H1 (cell line): ENCODE results near the gene INSM2. TPM values are rescaled to one million over a fixed set of nuclear protein-coding genes. Genes with fewer than 3 reads are reported as not detected.

ENCODE experiments used
- CTCF ChIA-PET: fragments of 300-600 bp; sonication (Branson Sonifier 250); formaldehyde crosslinking; loops from one replicate; lab custom pipeline; 2021; ENCODE audit not compliant: partially characterized antibody; lab: Charles Lee
- POLR2A ChIA-PET: fragments of 300-600 bp; sonication (Branson Sonifier 250); formaldehyde crosslinking; loops from one replicate; lab custom pipeline; 2021; ENCODE audit warnings: inconsistent platforms; ENCODE audit not compliant: partially characterized antibody; lab: Charles Lee
- DNase-seq, 2 experiments: peaks; one replicate each; pipeline versions ENCODE4 v3.0.0 to v3.0.0-alpha.2; 2010 to 2022; ENCODE audit warnings: low spot score in 2 of 2, low read depth in 1 of 2, mixed read lengths in 1 of 2
- FAIRE-seq: peaks from 2 replicates; lab custom pipeline; 2011; peaks lifted over from hg19 to GRCh38; lab: Jason Lieb, UNC
- H2AFZ ChIP-seq: 2 replicates; pipeline ENCODE4 v1.8.1; 2012; ENCODE audit warnings: low read length, inconsistent platforms
- H2AK5ac ChIP-seq: 2 replicates; pipeline ENCODE4 v1.6.1; 2013; ENCODE audit warnings: low read depth, low read length
- H2BK120ac ChIP-seq: replicated peaks from 2 replicates; pipeline ENCODE3; 2013; ENCODE audit warnings: low read depth, low read length, inconsistent platforms
- H2BK12ac ChIP-seq: 2 replicates; pipeline ENCODE4 v1.6.1; 2013; ENCODE audit warnings: low read depth, low read length
- H2BK15ac ChIP-seq: 2 replicates; pipeline ENCODE4 v1.6.1; 2013; ENCODE audit warnings: low read length
- H2BK20ac ChIP-seq: 2 replicates; pipeline ENCODE4 v1.6.1; 2013; ENCODE audit warnings: low read length
- H2BK5ac ChIP-seq: 2 replicates; pipeline ENCODE4 v1.6.1; 2013; ENCODE audit warnings: low read depth, low read length
- H3K14ac ChIP-seq: 2 replicates; pipeline ENCODE4 v1.6.1; 2013; ENCODE audit warnings: inconsistent platforms; ENCODE audit not compliant: insufficient read length
- H3K18ac ChIP-seq: 2 replicates; pipeline ENCODE4 v1.6.1; 2013; ENCODE audit warnings: low read length; ENCODE audit errors: extremely low read depth
- H3K23ac ChIP-seq: 2 replicates; pipeline ENCODE4 v1.6.1; 2013; ENCODE audit warnings: inconsistent platforms; ENCODE audit not compliant: insufficient read length
- H3K23me2 ChIP-seq: 2 replicates; pipeline ENCODE4 v1.6.1; 2013; ENCODE audit warnings: low read depth, low read length
- H3K27ac ChIP-seq: 2 replicates; pipeline ENCODE4 v1.6.1; 2011; ENCODE audit warnings: low read depth, low read length, inconsistent platforms
- H3K27me3 ChIP-seq, 4 experiments: replicated peaks in 1 of 4; 1 replicate in 1 of 4; 2 replicates in 3 of 4; pipeline versions ENCODE4 v1.6.1 to v1.8.1; 2011 to 2013; ENCODE audit warnings: low read length in 3 of 4, mild to moderate bottlenecking in 3 of 4, inconsistent platforms in 2 of 4, mixed read lengths in 2 of 4, moderate library complexity in 1 of 4; ENCODE audit not compliant: control insufficient read depth in 3 of 4, insufficient read depth in 3 of 4; ENCODE audit errors: extremely low read depth in 1 of 4
- H3K36me3 ChIP-seq, 4 experiments: 2 replicates each; pipeline versions ENCODE4 v1.6.1 to v1.8.1; 2011 to 2013; ENCODE audit warnings: mild to moderate bottlenecking in 4 of 4, low read length in 3 of 4, moderate library complexity in 2 of 4, control low read depth in 1 of 4, inconsistent platforms in 1 of 4; ENCODE audit not compliant: insufficient read depth in 4 of 4, control insufficient read depth in 2 of 4
- H3K4ac ChIP-seq: replicated peaks from 2 replicates; pipeline ENCODE3; 2013; ENCODE audit warnings: low read length, low read depth, mixed read lengths, inconsistent platforms; ENCODE audit not compliant: insufficient read length
- H3K4me1 ChIP-seq, 4 experiments: replicated peaks in 1 of 4; 1 replicate in 1 of 4; 2 replicates in 3 of 4; pipeline versions ENCODE4 v1.6.1 to v1.8.1; 2011 to 2013; ENCODE audit warnings: low read length in 3 of 4, inconsistent platforms in 2 of 4, mixed read lengths in 1 of 4; ENCODE audit not compliant: insufficient read depth in 4 of 4, control insufficient read depth in 3 of 4
- H3K4me2 ChIP-seq, 2 experiments: 2 replicates each; pipeline versions ENCODE4 v1.6.1 to v1.8.1; 2011 to 2013; ENCODE audit warnings: low read depth in 2 of 2, low read length in 2 of 2, control low read depth in 1 of 2, inconsistent platforms in 1 of 2, mild to moderate bottlenecking in 1 of 2; ENCODE audit not compliant: insufficient read depth in 1 of 2
- H3K4me3 ChIP-seq, 4 experiments: fragments of 200-600, 300-600 bp in 1 of 4; sonication (generic), shearing (Covaris generic), sonication (Bioruptor Twin) in 1 of 4; 2 replicates each; pipeline versions ENCODE4 v1.5.1 to v1.8.1; 2011 to 2016; ENCODE audit warnings: low read length in 4 of 4, low read depth in 3 of 4, control low read depth in 2 of 4, inconsistent platforms in 2 of 4, mild to moderate bottlenecking in 2 of 4, mixed read lengths in 1 of 4, moderate library complexity in 1 of 4; ENCODE audit not compliant: insufficient read depth in 2 of 4; ENCODE audit errors: extremely low read depth in 1 of 4
- H3K56ac ChIP-seq: replicated peaks from 2 replicates; pipeline ENCODE3; 2013; ENCODE audit warnings: low read depth, mild to moderate bottlenecking, mixed read lengths, low read length, inconsistent platforms; ENCODE audit not compliant: insufficient read length
- H3K79me1 ChIP-seq: 2 replicates; pipeline ENCODE4 v1.6.1; 2013; ENCODE audit warnings: low read depth, low read length, control low read depth
- H3K79me2 ChIP-seq, 2 experiments: 2 replicates each; pipeline versions ENCODE4 v1.6.1 to v1.8.1; 2012 to 2013; ENCODE audit warnings: low read length in 2 of 2, mild to moderate bottlenecking in 2 of 2, inconsistent platforms in 1 of 2; ENCODE audit not compliant: insufficient read depth in 2 of 2, control insufficient read depth in 1 of 2
- H3K9ac ChIP-seq, 4 experiments: replicated peaks in 1 of 4; 1 replicate in 1 of 4; 2 replicates in 3 of 4; pipeline versions ENCODE4 v1.6.1 to v1.8.1; 2011 to 2013; ENCODE audit warnings: low read depth in 3 of 4, low read length in 3 of 4, control low read depth in 2 of 4, mild to moderate bottlenecking in 2 of 4, moderate library complexity in 2 of 4, inconsistent platforms in 1 of 4; ENCODE audit errors: extremely low read depth in 1 of 4
- H3K9me3 ChIP-seq, 2 experiments: 2 replicates each; pipeline versions ENCODE4 v1.6.1 to v1.8.1; 2012 to 2013; ENCODE audit warnings: mild to moderate bottlenecking in 2 of 2, moderate library complexity in 2 of 2, control low read depth in 1 of 2, inconsistent platforms in 1 of 2, low read depth in 1 of 2, low read length in 1 of 2, mixed read lengths in 1 of 2; ENCODE audit not compliant: insufficient read depth in 2 of 2
- H4K20me1 ChIP-seq, 2 experiments: replicated peaks in 1 of 2; 2 replicates each; pipeline versions ENCODE3 to v1.8.1; 2011 to 2013; ENCODE audit warnings: inconsistent platforms in 2 of 2, low read length in 2 of 2, mild to moderate bottlenecking in 1 of 2; ENCODE audit not compliant: insufficient read depth in 2 of 2, control insufficient read depth in 1 of 2
- H4K5ac ChIP-seq: 2 replicates; pipeline ENCODE4 v1.6.1; 2013; ENCODE audit warnings: low read length, low read depth, mixed read lengths, inconsistent platforms; ENCODE audit not compliant: insufficient read length
- H4K8ac ChIP-seq: 2 replicates; pipeline ENCODE4 v1.8.0; 2013; ENCODE audit warnings: mild to moderate bottlenecking, moderate library complexity, low read length, inconsistent platforms; ENCODE audit not compliant: insufficient read depth; ENCODE audit errors: extremely low read depth
- H4K91ac ChIP-seq: replicated peaks from 2 replicates; pipeline ENCODE3; 2013; ENCODE audit warnings: low read length, mixed read lengths, inconsistent platforms; ENCODE audit not compliant: insufficient read length
- CBX5 ChIP-seq: fragments of 300-800, 300-1000 bp; sonication (generic); IDR thresholded peaks from 2 replicates; pipeline ENCODE4 v1.7.1; 2016; ENCODE audit warnings: antibody characterized with exemption, low read length, low read depth
- EZH2 ChIP-seq: fragments of 200-600 bp; sonication (generic); IDR thresholded peaks from 2 replicates; pipeline ENCODE4 v1.7.1; 2012; ENCODE audit warnings: low read depth, mild to moderate bottlenecking, moderate library complexity, low read length, inconsistent platforms; ENCODE audit not compliant: severe bottlenecking
- NANOG ChIP-seq: IDR thresholded peaks from 2 replicates; pipeline ENCODE4 v1.6.1; 2011; ENCODE audit warnings: low read length, low read depth, mild to moderate bottlenecking, inconsistent platforms; ENCODE audit not compliant: insufficient read depth, poor library complexity, severe bottlenecking
- POLR2A ChIP-seq, 2 experiments: IDR thresholded peaks; 1 replicate in 1 of 2; 2 replicates in 1 of 2; pipeline ENCODE4 v1.6.1; 2011; ENCODE audit warnings: low read depth in 2 of 2, low read length in 2 of 2, mild to moderate bottlenecking in 2 of 2; ENCODE audit errors: control extremely low read depth in 1 of 2
- SUZ12 ChIP-seq: fragments of 200-600 bp; sonication (generic); IDR thresholded peaks from 2 replicates; pipeline ENCODE4 v1.6.1; 2012; ENCODE audit warnings: mild to moderate bottlenecking, inconsistent platforms, low read length, moderate library complexity, mixed read lengths
- TAF1 ChIP-seq: IDR thresholded peaks from 2 replicates; pipeline ENCODE4 v1.6.1; 2011; ENCODE audit warnings: mild to moderate bottlenecking, low read depth, low read length
- polyA plus RNA-seq, 7 experiments: library from polyadenylated mRNA; depleted of rRNA in 3 of 7; stranded (reverse) in 5 of 7; unstranded in 2 of 7; fragments of >200 nt in 5 of 7; fragments of 200-250 nt in 2 of 7; gene quantifications; 1 replicate in 5 of 7; 2 replicates in 1 of 7; 4 replicates in 1 of 7; pipeline versions ENCODE4 v1.2.1 to v1.2.3, GENCODE V29; 2011 to 2013; ENCODE audit warnings: missing spikeins in 2 of 7, mixed read lengths in 2 of 7
- total RNA-seq: library from RNA; stranded (reverse); fragmentation: NEBNext Ultra II Directional; extraction: Animal tissue kit (Norgen Biotek cat#: 25700); gene quantifications from 2 replicates; pipeline ENCODE4 v1.2.1, GENCODE V29; 2021
- TF ChIP-seq, protein P1 (sequence below), 3 experiments: IDR thresholded peaks; 1 replicate in 2 of 3; 2 replicates in 1 of 3; pipeline versions ENCODE4 v1.5.1 to v1.6.1; 2011; ENCODE audit warnings: low read length in 3 of 3, mild to moderate bottlenecking in 3 of 3, inconsistent platforms in 2 of 3, low read depth in 1 of 3, moderate library complexity in 1 of 3; ENCODE audit not compliant: insufficient read depth in 1 of 3; ENCODE audit errors: control extremely low read depth in 1 of 3
- TF ChIP-seq, protein P2 (sequence below): IDR thresholded peaks from 2 replicates; pipeline ENCODE4 v1.6.1; 2012; ENCODE audit warnings: inconsistent platforms

Gene INSM2
- total and polyA plus RNA-seq, 2 of the 8 experiments (the other 6 are each of a cell fraction or from before 2014, with no cell fraction given): not detected

DNA sequence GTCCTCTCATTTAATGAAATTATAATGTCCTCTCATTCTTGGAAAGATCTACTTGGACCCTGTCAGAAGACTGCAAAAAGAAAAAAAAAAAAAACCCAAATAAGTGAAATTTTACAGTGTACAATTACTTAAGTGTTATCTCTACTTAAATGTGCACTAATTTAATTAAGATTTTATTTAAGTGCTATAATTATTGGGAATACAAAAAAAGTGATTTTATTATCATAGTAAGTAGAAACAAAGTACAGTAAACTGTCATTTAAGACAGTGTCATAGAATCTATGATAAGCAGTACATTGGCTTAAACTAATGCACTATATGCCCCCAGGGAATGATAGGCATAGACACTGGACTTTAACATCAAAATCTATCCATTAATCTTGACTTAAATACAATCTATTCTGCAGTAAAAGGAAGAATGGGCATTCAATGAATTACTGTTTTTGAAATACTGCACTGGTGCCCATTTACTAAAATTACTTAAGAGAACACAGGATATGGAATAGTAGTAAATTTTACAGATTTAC is 23.3 kb downstream of the INSM2 start:
- Histone ChIP-seq H2AK5ac (no peak overlapping the region), H4K8ac (no peak overlapping the region), H2BK12ac (no peak overlapping the region), H4K20me1 (no peaks in the 10 kb centered on the region), H3K23ac (no peak overlapping the region), H3K4me2 (no peak overlapping the region), H2BK15ac (no peak overlapping the region), H3K79me2 (no peaks in the 10 kb centered on the region), H3K4me3 (no peak overlapping the region), H3K14ac (no peak overlapping the region), H4K91ac (no peak overlapping the region), H3K18ac (no peak overlapping the region), H3K36me3 (no peaks in the 10 kb centered on the region), H3K4me1 (peaks cover 0 to 3% (median 0%) of the 10 kb centered on the region in 4 experiments; a peak in 1 of 7 replicates), H3K79me1 (no peaks in the 10 kb centered on the region), H2BK120ac (no peak overlapping the region), H3K4ac (no peak overlapping the region), H3K27me3 (no peaks in the 10 kb centered on the region), H3K56ac (no peak overlapping the region), H2AFZ (no peak overlapping the region), H3K9ac (no peak overlapping the region), H2BK20ac (no peak overlapping the region), H3K27ac (no peak overlapping the region), H2BK5ac (no peak overlapping the region), H3K9me3 (no peaks in the 10 kb centered on the region), H4K5ac (no peak overlapping the region), H3K23me2 (no peaks in the 10 kb centered on the region)
- no peak for FAIRE-seq
- POLR2A ChIA-PET: no interaction called here
- no peak for TF ChIP-seq EZH2
- TF ChIP-seq TAF1: no peak
- no peak for TF ChIP-seq POLR2A (IDR thresholded peaks at IDR 0.05; ENCODE audit: control extremely low read depth in 1 of 2, low read depth in 2 of 2, low read length in 2 of 2)
- TF ChIP-seq, protein P1, sequence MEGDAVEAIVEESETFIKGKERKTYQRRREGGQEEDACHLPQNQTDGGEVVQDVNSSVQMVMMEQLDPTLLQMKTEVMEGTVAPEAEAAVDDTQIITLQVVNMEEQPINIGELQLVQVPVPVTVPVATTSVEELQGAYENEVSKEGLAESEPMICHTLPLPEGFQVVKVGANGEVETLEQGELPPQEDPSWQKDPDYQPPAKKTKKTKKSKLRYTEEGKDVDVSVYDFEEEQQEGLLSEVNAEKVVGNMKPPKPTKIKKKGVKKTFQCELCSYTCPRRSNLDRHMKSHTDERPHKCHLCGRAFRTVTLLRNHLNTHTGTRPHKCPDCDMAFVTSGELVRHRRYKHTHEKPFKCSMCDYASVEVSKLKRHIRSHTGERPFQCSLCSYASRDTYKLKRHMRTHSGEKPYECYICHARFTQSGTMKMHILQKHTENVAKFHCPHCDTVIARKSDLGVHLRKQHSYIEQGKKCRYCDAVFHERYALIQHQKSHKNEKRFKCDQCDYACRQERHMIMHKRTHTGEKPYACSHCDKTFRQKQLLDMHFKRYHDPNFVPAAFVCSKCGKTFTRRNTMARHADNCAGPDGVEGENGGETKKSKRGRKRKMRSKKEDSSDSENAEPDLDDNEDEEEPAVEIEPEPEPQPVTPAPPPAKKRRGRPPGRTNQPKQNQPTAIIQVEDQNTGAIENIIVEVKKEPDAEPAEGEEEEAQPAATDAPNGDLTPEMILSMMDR (IDR thresholded peaks at IDR 0.05; ENCODE audit: control extremely low read depth in 1 of 3, insufficient read depth in 1 of 3, low read depth in 1 of 3, low read length in 3 of 3): no peak
- TF ChIP-seq NANOG: no peak
- no peak for TF ChIP-seq CBX5
- TF ChIP-seq, protein P2, sequence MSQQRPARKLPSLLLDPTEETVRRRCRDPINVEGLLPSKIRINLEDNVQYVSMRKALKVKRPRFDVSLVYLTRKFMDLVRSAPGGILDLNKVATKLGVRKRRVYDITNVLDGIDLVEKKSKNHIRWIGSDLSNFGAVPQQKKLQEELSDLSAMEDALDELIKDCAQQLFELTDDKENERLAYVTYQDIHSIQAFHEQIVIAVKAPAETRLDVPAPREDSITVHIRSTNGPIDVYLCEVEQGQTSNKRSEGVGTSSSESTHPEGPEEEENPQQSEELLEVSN: no peak
- TF ChIP-seq SUZ12: no peak
- no peak for DNase-seq
- CTCF ChIA-PET: interaction anchor here (1.1 kb wide), 1 partner anchor 18 kb away, joined by 3 read pairs; no protein-coding TSS in a partner anchor
